Measurements from ENCODE around the gene PRL.

GRCh38 chr6:22334778-22335177 is 37.9 kb upstream of the PRL start:
- TF ChIP-seq FOXA1 (IDR thresholded peaks at IDR 0.05) (no peak), CTCF (IDR thresholded peaks at IDR 0.05; ENCODE audit: low read depth, low read length, missing input control) (no peak), EGR1 (IDR thresholded peaks at IDR 0.05; ENCODE audit: low read depth in 2 of 2) (no peak), GABPA (IDR thresholded peaks at IDR 0.05 in 1 of 2, conservative IDR thresholded peaks at IDR 0.05 in 1 of 2) (no peak), RAD21 (IDR thresholded peaks at IDR 0.05) (no peak), YY1 (IDR thresholded peaks at IDR 0.05) (no peak), JUND (IDR thresholded peaks at IDR 0.05) (no peak), TAF1 (conservative IDR thresholded peaks at IDR 0.05) (no peak)
- TF ChIP-seq, protein P1, sequence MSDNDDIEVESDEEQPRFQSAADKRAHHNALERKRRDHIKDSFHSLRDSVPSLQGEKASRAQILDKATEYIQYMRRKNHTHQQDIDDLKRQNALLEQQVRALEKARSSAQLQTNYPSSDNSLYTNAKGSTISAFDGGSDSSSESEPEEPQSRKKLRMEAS (IDR thresholded peaks at IDR 0.05): no peak
- TF ChIP-seq, protein P2, sequence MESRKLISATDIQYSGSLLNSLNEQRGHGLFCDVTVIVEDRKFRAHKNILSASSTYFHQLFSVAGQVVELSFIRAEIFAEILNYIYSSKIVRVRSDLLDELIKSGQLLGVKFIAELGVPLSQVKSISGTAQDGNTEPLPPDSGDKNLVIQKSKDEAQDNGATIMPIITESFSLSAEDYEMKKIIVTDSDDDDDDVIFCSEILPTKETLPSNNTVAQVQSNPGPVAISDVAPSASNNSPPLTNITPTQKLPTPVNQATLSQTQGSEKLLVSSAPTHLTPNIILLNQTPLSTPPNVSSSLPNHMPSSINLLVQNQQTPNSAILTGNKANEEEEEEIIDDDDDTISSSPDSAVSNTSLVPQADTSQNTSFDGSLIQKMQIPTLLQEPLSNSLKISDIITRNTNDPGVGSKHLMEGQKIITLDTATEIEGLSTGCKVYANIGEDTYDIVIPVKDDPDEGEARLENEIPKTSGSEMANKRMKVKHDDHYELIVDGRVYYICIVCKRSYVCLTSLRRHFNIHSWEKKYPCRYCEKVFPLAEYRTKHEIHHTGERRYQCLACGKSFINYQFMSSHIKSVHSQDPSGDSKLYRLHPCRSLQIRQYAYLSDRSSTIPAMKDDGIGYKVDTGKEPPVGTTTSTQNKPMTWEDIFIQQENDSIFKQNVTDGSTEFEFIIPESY (IDR thresholded peaks at IDR 0.05): no peak
- TF ChIP-seq, protein P3, sequence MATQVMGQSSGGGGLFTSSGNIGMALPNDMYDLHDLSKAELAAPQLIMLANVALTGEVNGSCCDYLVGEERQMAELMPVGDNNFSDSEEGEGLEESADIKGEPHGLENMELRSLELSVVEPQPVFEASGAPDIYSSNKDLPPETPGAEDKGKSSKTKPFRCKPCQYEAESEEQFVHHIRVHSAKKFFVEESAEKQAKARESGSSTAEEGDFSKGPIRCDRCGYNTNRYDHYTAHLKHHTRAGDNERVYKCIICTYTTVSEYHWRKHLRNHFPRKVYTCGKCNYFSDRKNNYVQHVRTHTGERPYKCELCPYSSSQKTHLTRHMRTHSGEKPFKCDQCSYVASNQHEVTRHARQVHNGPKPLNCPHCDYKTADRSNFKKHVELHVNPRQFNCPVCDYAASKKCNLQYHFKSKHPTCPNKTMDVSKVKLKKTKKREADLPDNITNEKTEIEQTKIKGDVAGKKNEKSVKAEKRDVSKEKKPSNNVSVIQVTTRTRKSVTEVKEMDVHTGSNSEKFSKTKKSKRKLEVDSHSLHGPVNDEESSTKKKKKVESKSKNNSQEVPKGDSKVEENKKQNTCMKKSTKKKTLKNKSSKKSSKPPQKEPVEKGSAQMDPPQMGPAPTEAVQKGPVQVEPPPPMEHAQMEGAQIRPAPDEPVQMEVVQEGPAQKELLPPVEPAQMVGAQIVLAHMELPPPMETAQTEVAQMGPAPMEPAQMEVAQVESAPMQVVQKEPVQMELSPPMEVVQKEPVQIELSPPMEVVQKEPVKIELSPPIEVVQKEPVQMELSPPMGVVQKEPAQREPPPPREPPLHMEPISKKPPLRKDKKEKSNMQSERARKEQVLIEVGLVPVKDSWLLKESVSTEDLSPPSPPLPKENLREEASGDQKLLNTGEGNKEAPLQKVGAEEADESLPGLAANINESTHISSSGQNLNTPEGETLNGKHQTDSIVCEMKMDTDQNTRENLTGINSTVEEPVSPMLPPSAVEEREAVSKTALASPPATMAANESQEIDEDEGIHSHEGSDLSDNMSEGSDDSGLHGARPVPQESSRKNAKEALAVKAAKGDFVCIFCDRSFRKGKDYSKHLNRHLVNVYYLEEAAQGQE (IDR thresholded peaks at IDR 0.05): no peak

Data from liver (tissue), 3 donors.